HepG2 (cell line): ENCODE measurements around the gene DLEC1. TPM values are rescaled to one million over a fixed set of nuclear protein-coding genes. Genes with fewer than 3 reads are reported as not detected.

Experiments used
- ATAC-seq: fragments of 200-7000 bp; cut with Tn5 transposase; 3 replicates; pipeline ENCODE4 v1.9.1; 2020; ENCODE audit warnings: mild to moderate bottlenecking, moderate library complexity
- BruUV-seq: library from RNA; stranded (reverse); fragments of 400-500 nt; replicated peaks from 2 replicates; lab custom pipeline; 2021; lab: Mats Ljungman, UMichigan
- CTCF ChIA-PET: fragments of 300-600 bp; formaldehyde crosslinking; extraction: SDS; loops from one replicate; lab custom pipeline; 2021; ENCODE audit warnings: low total read pairs, inconsistent platforms, low intra/inter-chr PET ratio; lab: Yijun Ruan, JAX
- POLR2A ChIA-PET: fragments of 350-600 bp; sonication (Branson Sonifier 250); formaldehyde crosslinking; loops from one replicate; lab custom pipeline; 2020; ENCODE audit warnings: antibody characterized with exemption, inconsistent platforms; lab: Yijun Ruan, JAX
- DNase-seq: peaks from one replicate; pipeline ENCODE4 v3.0.0-alpha.2; 2015; ENCODE audit warnings: low spot score
- FAIRE-seq: peaks from 3 replicates; lab custom pipeline; 2011; peaks lifted over from hg19 to GRCh38; lab: Jason Lieb, UNC
- H2AFZ ChIP-seq: one replicate; pipeline ENCODE4 v1.6.1; 2011; ENCODE audit warnings: low read length, inconsistent platforms
- H3K27ac ChIP-seq: fragments of 300-600 bp; 3 replicates; pipeline ENCODE4 v1.8.0; 2011; ENCODE audit warnings: mixed run types, mild to moderate bottlenecking, mixed read lengths, low read length, inconsistent platforms; ENCODE audit not compliant: insufficient read depth; ENCODE audit errors: extremely low read length
- H3K27me3 ChIP-seq, 2 experiments: fragments of 200-600 bp in 1 of 2; 2 replicates in 1 of 2; 3 replicates in 1 of 2; pipeline versions ENCODE4 v1.6.0 to v1.8.0; 2011; ENCODE audit warnings: low read length in 2 of 2, mild to moderate bottlenecking in 2 of 2, moderate library complexity in 2 of 2, inconsistent platforms in 1 of 2; ENCODE audit not compliant: insufficient read depth in 2 of 2, control insufficient read depth in 1 of 2
- H3K36me3 ChIP-seq, 2 experiments: fragments of 200-600 bp in 1 of 2; replicated peaks in 1 of 2; 2 replicates in 1 of 2; 3 replicates in 1 of 2; pipeline versions ENCODE4 v1.5.1 to v1.8.0; 2011; ENCODE audit warnings: low read length in 2 of 2, inconsistent platforms in 1 of 2; ENCODE audit not compliant: insufficient read depth in 2 of 2, control insufficient read depth in 1 of 2
- H3K4me1 ChIP-seq: 2 replicates; pipeline ENCODE4 v1.5.1; 2012; ENCODE audit warnings: low read length, inconsistent platforms; ENCODE audit not compliant: insufficient read depth
- H3K4me2 ChIP-seq: 2 replicates; pipeline ENCODE4 v1.6.0; 2011; ENCODE audit warnings: low read depth, low read length, inconsistent platforms
- H3K4me3 ChIP-seq, 3 experiments: fragments of 200-600 bp in 1 of 3; sonication (generic), shearing (Covaris generic) in 1 of 3; replicated peaks in 1 of 3; 2 replicates each; pipeline ENCODE4 v1.5.1; 2011 to 2016; ENCODE audit warnings: low read length in 3 of 3, inconsistent platforms in 2 of 3, low read depth in 2 of 3, mild to moderate bottlenecking in 2 of 3, control low read depth in 1 of 3, mixed read lengths in 1 of 3; ENCODE audit not compliant: insufficient read depth in 1 of 3
- H3K79me2 ChIP-seq: one replicate; pipeline ENCODE4 v1.6.1; 2011; ENCODE audit warnings: low read length, inconsistent platforms; ENCODE audit not compliant: insufficient read depth
- H3K9ac ChIP-seq: 2 replicates; pipeline ENCODE4 v1.6.0; 2011; ENCODE audit warnings: mild to moderate bottlenecking, low read depth, low read length, inconsistent platforms; ENCODE audit not compliant: insufficient read depth
- H3K9me3 ChIP-seq: 2 replicates; pipeline ENCODE4 v1.5.1; 2012; ENCODE audit warnings: mild to moderate bottlenecking, low read length
- H4K20me1 ChIP-seq: 2 replicates; pipeline ENCODE4 v1.6.0; 2011; ENCODE audit warnings: inconsistent platforms, mild to moderate bottlenecking, low read length, moderate library complexity; ENCODE audit not compliant: insufficient read depth
- DR1 ChIP-seq: sonication (generic); formaldehyde crosslinking; IDR thresholded peaks from 2 replicates; pipeline ENCODE4 v1.8.0; 2021; ENCODE audit warnings: mild to moderate bottlenecking, missing genetic modification reagents, inconsistent platforms
- EEA1 ChIP-seq: sonication (generic); formaldehyde crosslinking; IDR thresholded peaks from 2 replicates; pipeline ENCODE4 v1.5.1; 2020; ENCODE audit warnings: mild to moderate bottlenecking, missing genetic modification reagents, borderline replicate concordance
- HMG20A ChIP-seq: IDR thresholded peaks from 2 replicates; pipeline ENCODE4 v1.6.1; 2016; ENCODE audit warnings: borderline replicate concordance
- MED8 ChIP-seq: sonication (generic); formaldehyde crosslinking; IDR thresholded peaks from 2 replicates; pipeline ENCODE4 v1.8.1; 2023; ENCODE audit warnings: mild to moderate bottlenecking, missing genetic modification reagents; ENCODE audit not compliant: insufficient replicate concordance
- RBFOX2 ChIP-seq: fragments of 200-400 bp; formaldehyde crosslinking; IDR thresholded peaks from 2 replicates; pipeline ENCODE4 v1.6.1; 2017; ENCODE audit warnings: low read depth, mild to moderate bottlenecking, low read length
- RBM22 ChIP-seq: fragments of 200-400 bp; formaldehyde crosslinking; optimal IDR thresholded peaks from 2 replicates; pipeline ENCODE3; 2017; ENCODE audit warnings: mild to moderate bottlenecking, low read length, moderate library complexity
- ZNF317 ChIP-seq: sonication (generic); formaldehyde crosslinking; IDR thresholded peaks from 2 replicates; pipeline ENCODE4 v1.5.0; 2020; ENCODE audit warnings: mild to moderate bottlenecking, missing genetic modification reagents
- ZNF484 ChIP-seq: sonication (generic); formaldehyde crosslinking; IDR thresholded peaks from 2 replicates; pipeline ENCODE4 v1.5.1; 2020; ENCODE audit warnings: mild to moderate bottlenecking, low read depth, missing genetic modification reagents, borderline replicate concordance
- ZNF703 ChIP-seq: sonication (generic); formaldehyde crosslinking; IDR thresholded peaks from 2 replicates; pipeline ENCODE4 v1.5.1; 2020; ENCODE audit warnings: missing genetic modification reagents, mild to moderate bottlenecking, moderate library complexity, borderline replicate concordance
- WGBS: methylation state at CpG from one replicate; pipeline ENCODE4 v1.1.6; 2017; ENCODE audit warnings: low lambda C conversion rate; 5-methylcytosine and 5-hydroxymethylcytosine counted together
- in situ Hi-C: cut with HindIII; loops from 2 replicates; pipeline ENCODE4 v1.10.0; 2017; ENCODE audit warnings: low pct_unique_long_range_greater_than_20kb; ENCODE audit not compliant: extremely low pct_ligation_motif_present
- intact Hi-C: fragments of 100-400 bp; cut with micrococcal nuclease; formaldehyde crosslinking; loops from one replicate; pipeline ENCODE4 v1.10.0; 2022; ENCODE audit not compliant: unreplicated experiment
- polyA plus RNA-seq, 8 experiments: library from polyadenylated mRNA; depleted of rRNA in 3 of 8; stranded (reverse) in 7 of 8; unstranded in 1 of 8; fragments of >200 nt; fragmentation: Illumina TruSeq in 4 of 8; extraction: Trizol in 4 of 8; gene quantifications; 2 replicates each; pipeline versions ENCODE4 v1.2.1 to v1.2.3, GENCODE V29; 2011 to 2016; ENCODE audit warnings: low read depth in 4 of 8, missing spikeins in 1 of 8, mixed read lengths in 1 of 8; ENCODE audit not compliant: insufficient read depth in 1 of 8
- total RNA-seq, 5 experiments: library from RNA; depleted of rRNA; stranded (reverse); fragments of >200 nt; fragmentation: Illumina TruSeq; extraction: Trizol; gene quantifications; 2 replicates each; pipeline ENCODE4 v1.2.3, GENCODE V29; 2016; ENCODE audit warnings: low read depth in 1 of 5
- TF ChIP-seq, protein P1 (sequence below): sonication (generic); formaldehyde crosslinking; conservative IDR thresholded peaks from 2 replicates; pipeline ENCODE4 v1.8.1; 2023; ENCODE audit warnings: missing genetic modification reagents
- TF ChIP-seq, protein P2 (sequence below): IDR thresholded peaks from 2 replicates; pipeline ENCODE4 v1.6.1; 2012; ENCODE audit warnings: low read length, improper control_type of control experiment

DLEC1 gene
- total and polyA plus RNA-seq, 2 of the 13 experiments (the other 11 are each of a cell fraction or from before 2014, with no cell fraction given): 0.09 TPM; not detected in 1

DNA sequence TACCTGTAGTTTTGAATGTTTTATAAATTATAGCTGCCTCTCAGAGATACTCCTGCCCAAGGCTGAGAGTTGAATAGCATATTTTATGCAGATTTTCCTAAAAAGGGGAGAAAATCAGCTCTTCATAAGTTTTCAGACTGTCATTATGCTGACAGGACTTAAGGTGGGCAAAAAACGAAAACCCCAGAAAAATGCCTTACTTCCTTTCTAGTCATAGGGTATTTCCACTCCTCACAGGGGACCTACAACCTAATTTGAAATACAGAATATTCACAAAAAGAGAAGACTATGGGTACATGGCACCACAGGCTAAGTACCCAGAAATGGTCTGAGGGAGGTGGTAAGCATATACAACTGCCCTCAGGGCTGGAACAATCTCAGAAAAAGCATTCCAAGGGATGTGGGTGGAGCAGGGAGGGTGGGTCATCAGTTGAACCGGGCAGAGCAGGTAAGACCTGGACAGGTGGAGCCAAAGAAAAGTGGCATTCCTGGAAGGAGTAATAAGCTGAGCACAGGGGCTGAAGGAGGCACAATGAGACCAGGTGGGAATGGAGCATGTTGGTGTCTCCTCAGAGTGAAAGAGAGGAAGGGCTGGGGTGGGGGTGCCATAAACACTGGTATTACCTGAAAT is 115.7 kb downstream of the DLEC1 start:
- no peak overlapping the region for H2AFZ ChIP-seq
- no peak overlapping the region for H3K4me2 ChIP-seq
- intact Hi-C loops: no loop called here
- TF ChIP-seq MED8 (no peak), ZNF484 (no peak), ZNF703 (CRISPR knock-in tag) (no peak), HMG20A (CRISPR knock-in tag) (no peak), RBM22 (no peak), DR1 (no peak), RBFOX2 (no peak), EEA1 (CRISPR knock-in tag) (no peak), ZNF317 (CRISPR knock-in tag) (no peak)
- TF ChIP-seq, protein P1, sequence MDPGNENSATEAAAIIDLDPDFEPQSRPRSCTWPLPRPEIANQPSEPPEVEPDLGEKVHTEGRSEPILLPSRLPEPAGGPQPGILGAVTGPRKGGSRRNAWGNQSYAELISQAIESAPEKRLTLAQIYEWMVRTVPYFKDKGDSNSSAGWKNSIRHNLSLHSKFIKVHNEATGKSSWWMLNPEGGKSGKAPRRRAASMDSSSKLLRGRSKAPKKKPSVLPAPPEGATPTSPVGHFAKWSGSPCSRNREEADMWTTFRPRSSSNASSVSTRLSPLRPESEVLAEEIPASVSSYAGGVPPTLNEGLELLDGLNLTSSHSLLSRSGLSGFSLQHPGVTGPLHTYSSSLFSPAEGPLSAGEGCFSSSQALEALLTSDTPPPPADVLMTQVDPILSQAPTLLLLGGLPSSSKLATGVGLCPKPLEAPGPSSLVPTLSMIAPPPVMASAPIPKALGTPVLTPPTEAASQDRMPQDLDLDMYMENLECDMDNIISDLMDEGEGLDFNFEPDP (CRISPR knock-in tag): no peak
- TF ChIP-seq, protein P2, sequence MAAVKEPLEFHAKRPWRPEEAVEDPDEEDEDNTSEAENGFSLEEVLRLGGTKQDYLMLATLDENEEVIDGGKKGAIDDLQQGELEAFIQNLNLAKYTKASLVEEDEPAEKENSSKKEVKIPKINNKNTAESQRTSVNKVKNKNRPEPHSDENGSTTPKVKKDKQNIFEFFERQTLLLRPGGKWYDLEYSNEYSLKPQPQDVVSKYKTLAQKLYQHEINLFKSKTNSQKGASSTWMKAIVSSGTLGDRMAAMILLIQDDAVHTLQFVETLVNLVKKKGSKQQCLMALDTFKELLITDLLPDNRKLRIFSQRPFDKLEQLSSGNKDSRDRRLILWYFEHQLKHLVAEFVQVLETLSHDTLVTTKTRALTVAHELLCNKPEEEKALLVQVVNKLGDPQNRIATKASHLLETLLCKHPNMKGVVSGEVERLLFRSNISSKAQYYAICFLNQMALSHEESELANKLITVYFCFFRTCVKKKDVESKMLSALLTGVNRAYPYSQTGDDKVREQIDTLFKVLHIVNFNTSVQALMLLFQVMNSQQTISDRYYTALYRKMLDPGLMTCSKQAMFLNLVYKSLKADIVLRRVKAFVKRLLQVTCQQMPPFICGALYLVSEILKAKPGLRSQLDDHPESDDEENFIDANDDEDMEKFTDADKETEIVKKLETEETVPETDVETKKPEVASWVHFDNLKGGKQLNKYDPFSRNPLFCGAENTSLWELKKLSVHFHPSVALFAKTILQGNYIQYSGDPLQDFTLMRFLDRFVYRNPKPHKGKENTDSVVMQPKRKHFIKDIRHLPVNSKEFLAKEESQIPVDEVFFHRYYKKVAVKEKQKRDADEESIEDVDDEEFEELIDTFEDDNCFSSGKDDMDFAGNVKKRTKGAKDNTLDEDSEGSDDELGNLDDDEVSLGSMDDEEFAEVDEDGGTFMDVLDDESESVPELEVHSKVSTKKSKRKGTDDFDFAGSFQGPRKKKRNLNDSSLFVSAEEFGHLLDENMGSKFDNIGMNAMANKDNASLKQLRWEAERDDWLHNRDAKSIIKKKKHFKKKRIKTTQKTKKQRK: no peak
- no peak overlapping the region for H3K4me3 ChIP-seq
- no peak overlapping the region for H3K9ac ChIP-seq
- in situ Hi-C loops: no loop called here
- no peak overlapping the region for H3K27ac ChIP-seq
- no peaks in the 10 kb centered on the region for H3K36me3 ChIP-seq
- H4K20me1 ChIP-seq: no peaks in the 10 kb centered on the region
- 15% methylated on average over 2 of the region's 2 CpGs for WGBS
- ChIA-PET POLR2A (interaction anchor here (0.9 kb wide), 1 partner anchor 12 kb away, joined by 3 read pairs; no protein-coding TSS in a partner anchor), CTCF (no interaction called here)
- no peaks in the 10 kb centered on the region for H3K27me3 ChIP-seq
- peaks cover 3% of the 10 kb centered on the region; the same call in 1 of the 2 replicates for H3K4me1 ChIP-seq
- ATAC-seq (no peak), DNase-seq (no peak), FAIRE-seq (no peak)
- H3K9me3 ChIP-seq: no peaks in the 10 kb centered on the region
- no TSS peak for BruUV-seq
- H3K79me2 ChIP-seq: no peaks in the 10 kb centered on the region
